ENCODE results near the gene EML1. TPM values are rescaled to one million over a fixed set of nuclear protein-coding genes. Genes with fewer than 3 reads are reported as not detected.
A peak's percentile ranks its signal among the peaks of the same experiment; 100 is the strongest.

The EML1 gene
- total RNA-seq, 1 experiment from 2014 or later = 2.5 TPM

- no peak for TF ChIP-seq CTCF (IDR thresholded peaks at IDR 0.05; ENCODE audit: unreplicated experiment)
- H3K36me3 Mint-ChIP-seq (ENCODE audit: insufficient read depth, unreplicated experiment) = no peaks in the 10 kb centered on the region
- no peak overlapping the region for H3K27ac Mint-ChIP-seq (ENCODE audit: unreplicated experiment)
- peaks cover 3% of the 10 kb centered on the region for H3K9me3 Mint-ChIP-seq (ENCODE audit: low read depth, unreplicated experiment)
- CTCF ChIA-PET = no interaction called here
- intact Hi-C loops (cut with micrococcal nuclease; ENCODE audit: unreplicated experiment) = no loop called here
- no peaks in the 10 kb centered on the region for H3K27me3 Mint-ChIP-seq (ENCODE audit: unreplicated experiment)
- peaks cover 8% of the 10 kb centered on the region for H3K4me1 Mint-ChIP-seq (ENCODE audit: low read depth, unreplicated experiment)
- no peak for DNase-seq
- no TSS peak for BruUV-seq (replicated peaks)
- H3K4me3 Mint-ChIP-seq (ENCODE audit: low read depth, unreplicated experiment) = no peak overlapping the region
These were observed 187.1 kb downstream of the EML1 start for GRCh38 chr14:99980299-99980698.

GRCh38 chr14:99981806-99982205 is 188.6 kb downstream of the EML1 start:
- no peak for TF ChIP-seq CTCF (IDR thresholded peaks at IDR 0.05; ENCODE audit: unreplicated experiment)
- Mint-ChIP-seq H3K27me3 (ENCODE audit: unreplicated experiment) (no peaks in the 10 kb centered on the region), H3K4me3 (ENCODE audit: low read depth, unreplicated experiment) (no peak overlapping the region), H3K36me3 (ENCODE audit: insufficient read depth, unreplicated experiment) (no peaks in the 10 kb centered on the region), H3K9me3 (ENCODE audit: low read depth, unreplicated experiment) (peaks cover 3% of the 10 kb centered on the region), H3K4me1 (ENCODE audit: low read depth, unreplicated experiment) (peaks cover 8% of the 10 kb centered on the region), H3K27ac (ENCODE audit: unreplicated experiment) (no peak overlapping the region)
- DNase-seq = no peak
- CTCF ChIA-PET = interaction anchor here (1.0 to 3.2 kb wide), 3 partner anchors 43 to 131 kb away, joined by 3 to 10 read pairs (median 3); no protein-coding TSS in a partner anchor
- intact Hi-C loops (cut with micrococcal nuclease; ENCODE audit: unreplicated experiment) = loop anchor here (1.0 to 2.0 kb wide), 3 partner anchors 43 to 211 kb away; no protein-coding TSS in a partner anchor
- no TSS peak for BruUV-seq (replicated peaks)

GRCh38 chr14:99982537-99983250 is 189.5 kb downstream of the EML1 start:
- CTCF ChIA-PET = interaction anchor here (0.6 to 3.2 kb wide), 4 partner anchors 42 to 210 kb away, joined by 3 to 10 read pairs (median 4); no protein-coding TSS in a partner anchor

More at GRCh38 chr14:99982537-99983250, 189.5 kb downstream of the EML1 start:
- Mint-ChIP-seq H3K9me3 (ENCODE audit: low read depth, unreplicated experiment) (peaks cover 3% of the 10 kb centered on the region), H3K4me3 (ENCODE audit: low read depth, unreplicated experiment) (no peak overlapping the region), H3K36me3 (ENCODE audit: insufficient read depth, unreplicated experiment) (no peaks in the 10 kb centered on the region), H3K27me3 (ENCODE audit: unreplicated experiment) (no peaks in the 10 kb centered on the region), H3K4me1 (ENCODE audit: low read depth, unreplicated experiment) (peaks cover 8% of the 10 kb centered on the region), H3K27ac (ENCODE audit: unreplicated experiment) (no peak overlapping the region)
- TF ChIP-seq CTCF (IDR thresholded peaks at IDR 0.05; ENCODE audit: unreplicated experiment) = peak; percentile 70
- intact Hi-C loops (cut with micrococcal nuclease; ENCODE audit: unreplicated experiment) = loop anchor here (1.0 to 2.0 kb wide), 3 partner anchors 43 to 210 kb away; no protein-coding TSS in a partner anchor
- BruUV-seq (replicated peaks) = no TSS peak
- peak; percentile 59 for DNase-seq

All from Calu3 (cell line).